H1 (cell line): ENCODE results near the gene SPATA31D4. TPM values are rescaled to one million over a fixed set of nuclear protein-coding genes. Genes with fewer than 3 reads are reported as not detected.

Experiments used
- ATF2 ChIP-seq: IDR thresholded peaks from 2 replicates; pipeline ENCODE4 v1.6.1; 2012; ENCODE audit warnings: low read length, inconsistent platforms
- CHD7 ChIP-seq: fragments of 300-600 bp; sonication (generic); IDR thresholded peaks from 2 replicates; pipeline ENCODE4 v1.7.1; 2012; ENCODE audit warnings: low read length, moderate library complexity, mild to moderate bottlenecking, inconsistent platforms; ENCODE audit not compliant: insufficient replicate concordance
- CREB1 ChIP-seq: IDR thresholded peaks from 2 replicates; pipeline ENCODE4 v1.6.1; 2012; ENCODE audit warnings: inconsistent platforms
- HDAC2 ChIP-seq, 2 experiments: fragments of 300-600 bp in 1 of 2; sonication (generic) in 1 of 2; IDR thresholded peaks; 2 replicates each; pipeline ENCODE4 v1.6.1; 2011 to 2012; ENCODE audit warnings: low read depth in 2 of 2, low read length in 2 of 2, mild to moderate bottlenecking in 2 of 2, moderate library complexity in 2 of 2, borderline replicate concordance in 1 of 2, inconsistent platforms in 1 of 2
- MAX ChIP-seq: IDR thresholded peaks from 2 replicates; pipeline ENCODE4 v1.6.1; 2012; ENCODE audit warnings: inconsistent platforms
- POU5F1 ChIP-seq: IDR thresholded peaks from 2 replicates; pipeline ENCODE4 v1.6.1; 2011; ENCODE audit warnings: low read depth, mild to moderate bottlenecking, low read length, moderate library complexity
- RAD21 ChIP-seq, 2 experiments: IDR thresholded peaks in 1 of 2; conservative IDR thresholded peaks in 1 of 2; 2 replicates each; pipeline ENCODE4 v1.6.1; 2011; ENCODE audit warnings: low read depth in 2 of 2, low read length in 2 of 2, improper control_type of control experiment in 1 of 2, inconsistent platforms in 1 of 2, mild to moderate bottlenecking in 1 of 2, moderate library complexity in 1 of 2
- polyA plus RNA-seq, 7 experiments: library from polyadenylated mRNA; depleted of rRNA in 3 of 7; stranded (reverse) in 5 of 7; unstranded in 2 of 7; fragments of >200 nt in 5 of 7; fragments of 200-250 nt in 2 of 7; gene quantifications; 1 replicate in 5 of 7; 2 replicates in 1 of 7; 4 replicates in 1 of 7; pipeline versions ENCODE4 v1.2.1 to v1.2.3, GENCODE V29; 2011 to 2013; ENCODE audit warnings: missing spikeins in 2 of 7, mixed read lengths in 2 of 7
- total RNA-seq: library from RNA; stranded (reverse); fragmentation: NEBNext Ultra II Directional; extraction: Animal tissue kit (Norgen Biotek cat#: 25700); gene quantifications from 2 replicates; pipeline ENCODE4 v1.2.1, GENCODE V29; 2021

SPATA31D4 gene
- total and polyA plus RNA-seq, 2 of the 8 experiments (the other 6 are each of a cell fraction or from before 2014, with no cell fraction given): not detected

GRCh38 chr9:81915801-81916505 is 12.3 kb upstream of the SPATA31D4 start (continued):
- TF ChIP-seq CHD7: no peak
- no peak for TF ChIP-seq HDAC2 (IDR thresholded peaks at IDR 0.05; ENCODE audit: borderline replicate concordance in 1 of 2, low read depth in 2 of 2, low read length in 2 of 2)
- no peak for TF ChIP-seq ATF2
- TF ChIP-seq MAX: no peak
- TF ChIP-seq RAD21 (IDR thresholded peaks at IDR 0.05 in 1 of 2, conservative IDR thresholded peaks at IDR 0.05 in 1 of 2; ENCODE audit: low read depth in 2 of 2, low read length in 2 of 2): no peak
- no peak for TF ChIP-seq CREB1
- TF ChIP-seq POU5F1: no peak
